ENCODE measurements around the gene CORO2B.

CORO2B gene

DNA sequence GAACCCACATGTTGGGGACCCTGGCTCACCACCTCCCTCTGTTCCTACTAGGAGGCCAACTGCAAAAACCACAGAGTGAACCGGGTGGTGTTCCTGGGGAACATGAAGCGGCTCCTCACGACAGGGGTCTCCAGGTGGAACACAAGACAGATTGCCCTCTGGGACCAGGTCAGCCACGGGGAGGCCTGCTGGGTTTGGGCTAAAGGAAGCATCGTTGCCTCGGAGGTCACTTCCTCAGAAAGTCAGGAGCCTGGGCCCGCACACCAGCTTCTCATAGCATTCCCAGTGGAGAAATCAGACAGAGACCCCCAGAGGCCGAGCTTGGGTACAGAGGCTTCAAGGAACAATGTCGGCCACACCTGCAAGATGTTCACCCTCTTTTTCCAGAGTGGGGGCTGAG lies 135.1 kb downstream of the CORO2B start:
- TF ChIP-seq SUZ12 (IDR thresholded peaks at IDR 0.05; ENCODE audit: extremely low read depth, insufficient read depth, insufficient read length): no peak
- TF ChIP-seq YY1 (IDR thresholded peaks at IDR 0.05; ENCODE audit: insufficient read depth, insufficient read length): no peak
- no peak for DNase-seq (ENCODE audit: low read depth, low spot score)
- H3K4me3 ChIP-seq (ENCODE audit: insufficient read length, low read depth): no peak overlapping the region
- no peak overlapping the region for H3K9ac ChIP-seq (ENCODE audit: insufficient read length, low read depth)
- H3K36me3 ChIP-seq (ENCODE audit: insufficient read depth, insufficient read length, low read length): peaks cover 5% of the 10 kb centered on the region
- no peaks in the 10 kb centered on the region for H3K4me1 ChIP-seq (ENCODE audit: insufficient read depth, insufficient read length)
- no peaks in the 10 kb centered on the region for H3K27me3 ChIP-seq (ENCODE audit: insufficient read depth, insufficient read length)
- H3K9me3 ChIP-seq (ENCODE audit: insufficient read depth, low read length): no peaks in the 10 kb centered on the region

DNA sequence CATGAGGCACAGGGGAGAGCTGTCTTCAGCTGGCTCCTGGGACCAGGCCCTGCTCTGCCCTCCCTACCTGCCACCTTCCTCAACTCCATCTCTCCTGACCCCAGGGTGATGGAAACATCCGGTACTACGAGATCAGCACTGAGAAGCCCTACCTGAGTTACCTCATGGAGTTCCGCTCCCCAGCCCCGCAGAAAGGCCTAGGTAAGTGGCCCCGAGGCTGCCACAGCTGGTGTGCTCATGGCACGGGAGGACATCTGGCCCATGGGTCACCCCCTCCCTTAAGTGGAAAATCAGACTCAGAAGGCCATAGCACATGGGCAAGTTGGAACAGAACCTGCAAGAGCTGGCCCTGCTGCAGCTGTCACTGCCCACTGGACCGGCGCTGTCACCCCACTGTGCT lies 136.3 kb downstream of the CORO2B start:
- Histone ChIP-seq H3K4me1 (ENCODE audit: insufficient read depth, insufficient read length) (no peaks in the 10 kb centered on the region), H3K9me3 (ENCODE audit: insufficient read depth, low read length) (no peaks in the 10 kb centered on the region), H3K4me3 (ENCODE audit: insufficient read length, low read depth) (no peak overlapping the region), H3K9ac (ENCODE audit: insufficient read length, low read depth) (no peak overlapping the region), H3K36me3 (ENCODE audit: insufficient read depth, insufficient read length, low read length) (peaks cover 5% of the 10 kb centered on the region), H3K27me3 (ENCODE audit: insufficient read depth, insufficient read length) (no peaks in the 10 kb centered on the region)
- no peak for TF ChIP-seq ZNF274 (IDR thresholded peaks at IDR 0.05; ENCODE audit: low read depth, low read length)
- TF ChIP-seq SUZ12 (IDR thresholded peaks at IDR 0.05; ENCODE audit: extremely low read depth, insufficient read depth, insufficient read length): no peak
- no peak for TF ChIP-seq YY1 (IDR thresholded peaks at IDR 0.05; ENCODE audit: insufficient read depth, insufficient read length)
- no peak for DNase-seq (ENCODE audit: low read depth, low spot score)

GRCh38 chr15:68717951-68718350 lies 139.2 kb downstream of the CORO2B start:
- Histone ChIP-seq H3K27me3 (ENCODE audit: insufficient read depth, insufficient read length) (no peaks in the 10 kb centered on the region), H3K4me1 (ENCODE audit: insufficient read depth, insufficient read length) (no peaks in the 10 kb centered on the region), H3K4me3 (ENCODE audit: insufficient read length, low read depth) (no peak overlapping the region), H3K36me3 (ENCODE audit: insufficient read depth, insufficient read length, low read length) (no peaks in the 10 kb centered on the region), H3K9me3 (ENCODE audit: insufficient read depth, low read length) (no peaks in the 10 kb centered on the region), H3K9ac (ENCODE audit: insufficient read length, low read depth) (no peak overlapping the region)
- no peak for DNase-seq (ENCODE audit: low read depth, low spot score)
- no peak for TF ChIP-seq YY1 (IDR thresholded peaks at IDR 0.05; ENCODE audit: insufficient read depth, insufficient read length)
- no peak for TF ChIP-seq SUZ12 (IDR thresholded peaks at IDR 0.05; ENCODE audit: extremely low read depth, insufficient read depth, insufficient read length)
- TF ChIP-seq ZNF274 (IDR thresholded peaks at IDR 0.05; ENCODE audit: low read depth, low read length): no peak

GRCh38 chr15:68718468-68718867 lies 139.7 kb downstream of the CORO2B start:
- no peaks in the 10 kb centered on the region for H3K36me3 ChIP-seq (ENCODE audit: insufficient read depth, insufficient read length, low read length)
- no peak for DNase-seq (ENCODE audit: low read depth, low spot score)
- TF ChIP-seq ZNF274 (IDR thresholded peaks at IDR 0.05; ENCODE audit: low read depth, low read length): no peak

DNA sequence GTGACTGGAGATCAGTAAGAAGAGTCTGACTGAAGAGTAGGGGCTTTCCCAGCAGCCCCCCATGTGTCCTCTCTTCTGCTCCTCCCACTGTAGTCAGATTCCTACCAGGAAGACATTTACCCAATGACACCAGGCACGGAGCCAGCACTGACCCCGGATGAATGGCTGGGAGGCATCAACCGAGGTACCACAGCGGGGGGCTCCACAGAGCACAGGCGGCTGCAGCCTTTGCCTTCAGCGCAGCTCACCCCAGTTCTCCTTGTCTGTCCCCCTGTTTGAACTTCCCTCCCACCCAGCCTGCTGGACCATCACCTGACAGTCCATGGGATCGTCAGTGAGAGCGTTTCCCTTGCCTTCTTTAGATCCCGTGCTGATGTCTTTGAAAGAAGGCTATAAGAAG lies 140.3 kb downstream of the CORO2B start:
- Histone ChIP-seq H3K9ac (ENCODE audit: insufficient read length, low read depth) (no peak overlapping the region), H3K4me3 (ENCODE audit: insufficient read length, low read depth) (no peak overlapping the region), H3K36me3 (ENCODE audit: insufficient read depth, insufficient read length, low read length) (no peaks in the 10 kb centered on the region), H3K27me3 (ENCODE audit: insufficient read depth, insufficient read length) (no peaks in the 10 kb centered on the region), H3K9me3 (ENCODE audit: insufficient read depth, low read length) (no peaks in the 10 kb centered on the region), H3K4me1 (ENCODE audit: insufficient read depth, insufficient read length) (no peaks in the 10 kb centered on the region)
- no peak for DNase-seq (ENCODE audit: low read depth, low spot score)
- TF ChIP-seq ZNF274 (IDR thresholded peaks at IDR 0.05; ENCODE audit: low read depth, low read length) (no peak), SUZ12 (IDR thresholded peaks at IDR 0.05; ENCODE audit: extremely low read depth, insufficient read depth, insufficient read length) (no peak), YY1 (IDR thresholded peaks at IDR 0.05; ENCODE audit: insufficient read depth, insufficient read length) (no peak)

More at GRCh38 chr15:68718468-68718867, 139.7 kb downstream of the CORO2B start:
- Histone ChIP-seq H3K27me3 (ENCODE audit: insufficient read depth, insufficient read length) (no peaks in the 10 kb centered on the region), H3K4me1 (ENCODE audit: insufficient read depth, insufficient read length) (no peaks in the 10 kb centered on the region), H3K9ac (ENCODE audit: insufficient read length, low read depth) (no peak overlapping the region), H3K9me3 (ENCODE audit: insufficient read depth, low read length) (no peaks in the 10 kb centered on the region), H3K4me3 (ENCODE audit: insufficient read length, low read depth) (no peak overlapping the region)

- Histone ChIP-seq H3K27me3 (ENCODE audit: insufficient read depth, insufficient read length) (no peaks in the 10 kb centered on the region), H3K4me1 (ENCODE audit: insufficient read depth, insufficient read length) (no peaks in the 10 kb centered on the region), H3K4me3 (ENCODE audit: insufficient read length, low read depth) (no peak overlapping the region), H3K9ac (ENCODE audit: insufficient read length, low read depth) (no peak overlapping the region), H3K36me3 (ENCODE audit: insufficient read depth, insufficient read length, low read length) (no peaks in the 10 kb centered on the region), H3K9me3 (ENCODE audit: insufficient read depth, low read length) (no peaks in the 10 kb centered on the region)
- no peak for DNase-seq (ENCODE audit: low read depth, low spot score)
- no peak for TF ChIP-seq ZNF274 (IDR thresholded peaks at IDR 0.05; ENCODE audit: low read depth, low read length)
Observed at GRCh38 chr15:68719672-68720071, 140.9 kb downstream of the CORO2B start.

GRCh38 chr15:68721886-68722285 lies 143.1 kb downstream of the CORO2B start:
- no peaks in the 10 kb centered on the region for H3K9me3 ChIP-seq (ENCODE audit: insufficient read depth, low read length)
- no peak for DNase-seq (ENCODE audit: low read depth, low spot score)
- TF ChIP-seq ZNF274 (IDR thresholded peaks at IDR 0.05; ENCODE audit: low read depth, low read length): no peak
- TF ChIP-seq YY1 (IDR thresholded peaks at IDR 0.05; ENCODE audit: insufficient read depth, insufficient read length): no peak
- no peak for TF ChIP-seq SUZ12 (IDR thresholded peaks at IDR 0.05; ENCODE audit: extremely low read depth, insufficient read depth, insufficient read length)
- peaks cover 4% of the 10 kb centered on the region for H3K27me3 ChIP-seq (ENCODE audit: insufficient read depth, insufficient read length)
- no peak overlapping the region for H3K9ac ChIP-seq (ENCODE audit: insufficient read length, low read depth)
- H3K36me3 ChIP-seq (ENCODE audit: insufficient read depth, insufficient read length, low read length): no peaks in the 10 kb centered on the region
- H3K4me3 ChIP-seq (ENCODE audit: insufficient read length, low read depth): no peak overlapping the region
- H3K4me1 ChIP-seq (ENCODE audit: insufficient read depth, insufficient read length): no peaks in the 10 kb centered on the region

- no peak for DNase-seq (ENCODE audit: low read depth, low spot score)
- TF ChIP-seq YY1 (IDR thresholded peaks at IDR 0.05; ENCODE audit: insufficient read depth, insufficient read length): no peak
- TF ChIP-seq SUZ12 (IDR thresholded peaks at IDR 0.05; ENCODE audit: extremely low read depth, insufficient read depth, insufficient read length): no peak
- no peak for TF ChIP-seq ZNF274 (IDR thresholded peaks at IDR 0.05; ENCODE audit: low read depth, low read length)
- Histone ChIP-seq H3K9me3 (ENCODE audit: insufficient read depth, low read length) (no peaks in the 10 kb centered on the region), H3K36me3 (ENCODE audit: insufficient read depth, insufficient read length, low read length) (no peaks in the 10 kb centered on the region), H3K4me1 (ENCODE audit: insufficient read depth, insufficient read length) (peaks cover 5% of the 10 kb centered on the region), H3K9ac (ENCODE audit: insufficient read length, low read depth) (no peak overlapping the region), H3K27me3 (ENCODE audit: insufficient read depth, insufficient read length) (peaks cover 4% of the 10 kb centered on the region), H3K4me3 (ENCODE audit: insufficient read length, low read depth) (no peak overlapping the region)
Observed at GRCh38 chr15:68725736-68726135, 146.9 kb downstream of the CORO2B start.

All from NT2/D1 (cell line).